CD4-positive, alpha-beta T cell (primary cell): ENCODE results near the gene MON2. TPM values are rescaled to one million over a fixed set of nuclear protein-coding genes. Genes with fewer than 3 reads are reported as not detected.
"Not testable (repeated sequence)": the region's sequence is repeated elsewhere in the genome, so short reads cannot be mapped to it uniquely, and the experiment has no call there.

Experiments
- ATAC-seq: fragments of 200-7000 bp; cut with Tn5 transposase; one replicate; pipeline ENCODE4 v1.10.0; 2022; ENCODE audit warnings: mild to moderate bottlenecking; ENCODE audit not compliant: poor library complexity
- CTCF ChIA-PET: fragments of 350-600 bp; sonication (Branson Sonifier 250); formaldehyde crosslinking; loops from one replicate; lab custom pipeline; 2021; ENCODE audit warnings: antibody characterized with exemption, inconsistent platforms; lab: Charles Lee
- POLR2A ChIA-PET: fragments of 350-600 bp; sonication (Branson Sonifier 250); formaldehyde crosslinking; loops from one replicate; lab custom pipeline; 2021; ENCODE audit warnings: antibody characterized with exemption, inconsistent platforms; lab: Charles Lee
- DNase-seq, 14 experiments: peaks; one replicate each; pipeline ENCODE4 v3.0.0-alpha.2; 2013 to 2020; ENCODE audit warnings: mixed read lengths in 2 of 14
- H3K27ac ChIP-seq, 2 donors: one replicate each; pipeline versions ENCODE4 v1.5.1 to v1.7.0; 2013; ENCODE audit warnings: low read length in 2 of 2, low read depth in 1 of 2, mild to moderate bottlenecking in 1 of 2
- H3K27me3 ChIP-seq, 2 experiments: 1 replicate in 1 of 2; 2 replicates in 1 of 2; pipeline versions ENCODE4 v1.6.1 to v1.7.0; 2013; ENCODE audit warnings: low read length in 2 of 2, control low read depth in 1 of 2, mild to moderate bottlenecking in 1 of 2, moderate library complexity in 1 of 2; ENCODE audit not compliant: insufficient read depth in 2 of 2, control insufficient read depth in 1 of 2
- H3K36me3 ChIP-seq: one replicate; pipeline ENCODE4 v1.6.1; 2013; ENCODE audit warnings: low read length, control low read depth; ENCODE audit not compliant: insufficient read depth
- H3K4me1 ChIP-seq: one replicate; pipeline ENCODE4 v1.6.1; 2013; ENCODE audit warnings: low read length, control low read depth; ENCODE audit not compliant: insufficient read depth
- H3K4me3 ChIP-seq: one replicate; pipeline ENCODE4 v1.5.1; 2013; ENCODE audit warnings: mild to moderate bottlenecking, low read length, moderate library complexity
- H3K9me3 ChIP-seq, 2 experiments: 1 replicate in 1 of 2; 2 replicates in 1 of 2; pipeline versions ENCODE4 v1.6.1 to v1.7.0; 2013; ENCODE audit warnings: low read length in 2 of 2, mild to moderate bottlenecking in 2 of 2, control low read depth in 1 of 2, moderate library complexity in 1 of 2; ENCODE audit not compliant: control insufficient read depth in 1 of 2, insufficient read depth in 1 of 2
- H3K27ac Mint-ChIP-seq: one replicate; pipeline ENCODE4 v1.8.0; 2020; ENCODE audit warnings: mixed read lengths
- H3K27me3 Mint-ChIP-seq: one replicate; pipeline ENCODE4 v1.8.0; 2021; ENCODE audit warnings: mixed read lengths
- H3K36me3 Mint-ChIP-seq: one replicate; pipeline ENCODE4 v1.8.0; 2021; ENCODE audit warnings: low read depth, mixed read lengths
- H3K4me1 Mint-ChIP-seq: one replicate; pipeline ENCODE4 v1.8.0; 2021; ENCODE audit warnings: low read depth, mixed read lengths
- H3K4me3 Mint-ChIP-seq: one replicate; pipeline ENCODE4 v1.8.0; 2020; ENCODE audit warnings: mild to moderate bottlenecking, mixed read lengths
- H3K9me3 Mint-ChIP-seq: one replicate; pipeline ENCODE4 v1.8.0; 2020; ENCODE audit warnings: mixed read lengths
- intact Hi-C, 2 experiments: fragments of 100-400 bp; cut with DNase I in 1 of 2; cut with micrococcal nuclease in 1 of 2; formaldehyde crosslinking; loops; one replicate each; pipeline versions ENCODE4 v1.15.1 to v1.9.0; 2023 to 2025; cut with DNase I, micrococcal nuclease
- total RNA-seq, 174 experiments: library from RNA in 2 of 174; stranded (reverse) in 2 of 174; gene quantifications; one replicate each; pipeline ENCODE4 v1.2.3 and lab custom pipeline; 2021 to 2026
- TF ChIP-seq, protein P1 (sequence below): fragments of 200-600 bp; IDR thresholded peaks from one replicate; pipeline ENCODE4 v1.8.0; 2022; ENCODE audit warnings: antibody characterized with exemption, mild to moderate bottlenecking

The MON2 gene
- total RNA-seq, 2 experiments from 2014 or later: 51.8 to 52.6 TPM

DNA sequence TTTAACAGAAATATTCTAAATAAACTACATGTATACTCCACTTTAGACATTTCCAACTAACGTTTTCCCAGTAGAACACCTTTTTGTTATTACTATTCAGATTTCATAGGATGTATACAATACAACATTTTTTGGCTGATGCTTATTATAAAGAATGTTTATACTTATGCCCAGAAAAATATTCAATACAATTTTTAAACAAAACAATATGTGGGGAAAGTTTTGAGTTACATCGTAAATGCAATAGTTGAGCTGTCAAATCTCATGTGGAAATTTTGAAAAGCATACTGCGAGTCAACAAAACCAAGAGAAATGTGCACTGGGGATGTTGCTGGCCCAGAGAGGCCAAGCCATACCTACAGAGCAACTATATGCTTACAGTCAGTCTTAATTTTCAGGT is 18.2 kb upstream of the MON2 start:
- Histone ChIP-seq H3K36me3 (no peaks in the 10 kb centered on the region), H3K4me3 (no peak overlapping the region), H3K27me3 (no peaks in the 10 kb centered on the region), H3K9me3 (peaks cover 8 to 23% of the 10 kb centered on the region in 2 experiments), H3K4me1 (no peaks in the 10 kb centered on the region), H3K27ac (no peak overlapping the region)
- CTCF ChIA-PET: no interaction called here
- ATAC-seq (no peak), DNase-seq (no peak)
- Mint-ChIP-seq H3K4me3 (no peak overlapping the region), H3K27me3 (no peaks in the 10 kb centered on the region), H3K27ac (no peak overlapping the region), H3K4me1 (no peaks in the 10 kb centered on the region), H3K9me3 (peaks cover 6% of the 10 kb centered on the region), H3K36me3 (peaks cover 4% of the 10 kb centered on the region)
- TF ChIP-seq, protein P1, sequence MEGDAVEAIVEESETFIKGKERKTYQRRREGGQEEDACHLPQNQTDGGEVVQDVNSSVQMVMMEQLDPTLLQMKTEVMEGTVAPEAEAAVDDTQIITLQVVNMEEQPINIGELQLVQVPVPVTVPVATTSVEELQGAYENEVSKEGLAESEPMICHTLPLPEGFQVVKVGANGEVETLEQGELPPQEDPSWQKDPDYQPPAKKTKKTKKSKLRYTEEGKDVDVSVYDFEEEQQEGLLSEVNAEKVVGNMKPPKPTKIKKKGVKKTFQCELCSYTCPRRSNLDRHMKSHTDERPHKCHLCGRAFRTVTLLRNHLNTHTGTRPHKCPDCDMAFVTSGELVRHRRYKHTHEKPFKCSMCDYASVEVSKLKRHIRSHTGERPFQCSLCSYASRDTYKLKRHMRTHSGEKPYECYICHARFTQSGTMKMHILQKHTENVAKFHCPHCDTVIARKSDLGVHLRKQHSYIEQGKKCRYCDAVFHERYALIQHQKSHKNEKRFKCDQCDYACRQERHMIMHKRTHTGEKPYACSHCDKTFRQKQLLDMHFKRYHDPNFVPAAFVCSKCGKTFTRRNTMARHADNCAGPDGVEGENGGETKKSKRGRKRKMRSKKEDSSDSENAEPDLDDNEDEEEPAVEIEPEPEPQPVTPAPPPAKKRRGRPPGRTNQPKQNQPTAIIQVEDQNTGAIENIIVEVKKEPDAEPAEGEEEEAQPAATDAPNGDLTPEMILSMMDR: no peak
- POLR2A ChIA-PET: interaction anchor here (1.4 kb wide), 1 partner anchor 18 kb away, joined by 6 read pairs; the partner anchor contains the start of gene MON2
- intact Hi-C loops: no loop called here

- H3K27ac Mint-ChIP-seq, H3K4me3 Mint-ChIP-seq, H3K27me3 ChIP-seq, H3K9me3 Mint-ChIP-seq, H3K27ac ChIP-seq, H3K27me3 Mint-ChIP-seq, DNase-seq, H3K4me1 Mint-ChIP-seq, H3K4me3 ChIP-seq, H3K36me3 ChIP-seq, H3K9me3 ChIP-seq, ATAC-seq, intact Hi-C loops, CTCF ChIA-PET, H3K4me1 ChIP-seq, H3K36me3 Mint-ChIP-seq, POLR2A ChIA-PET: not testable (repeated sequence)
Observed at GRCh38 chr12:62455429-62455828, 11.2 kb upstream of the MON2 start.

DNA sequence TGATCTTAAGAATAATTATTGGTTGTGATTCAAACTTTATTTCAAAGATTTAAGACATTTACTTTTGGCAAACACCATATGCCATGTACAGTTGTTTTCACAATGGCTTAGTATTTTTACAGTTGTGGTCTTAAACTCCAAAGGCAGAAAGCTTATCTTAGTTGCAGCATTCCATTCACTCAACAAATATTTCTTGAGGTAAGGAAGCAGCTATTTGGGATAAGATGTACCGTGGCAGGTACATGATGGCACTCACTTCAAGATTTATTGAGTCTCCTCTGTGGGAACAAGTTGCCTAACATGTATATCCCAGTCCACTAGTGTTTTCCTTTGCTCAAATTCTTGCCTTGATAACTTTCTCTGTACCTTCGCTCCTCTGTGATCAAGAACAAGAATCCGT is 8.0 kb upstream of the MON2 start:
- no peaks in the 10 kb centered on the region for H3K9me3 Mint-ChIP-seq
- no peak for DNase-seq
- peaks cover 4% of the 10 kb centered on the region for H3K27me3 Mint-ChIP-seq
- H3K27ac ChIP-seq: no peak overlapping the region
- H3K4me3 ChIP-seq: no peak overlapping the region
- intact Hi-C loops: no loop called here
- H3K4me1 Mint-ChIP-seq: no peaks in the 10 kb centered on the region
- TF ChIP-seq, protein P1: no peak
- no peaks in the 10 kb centered on the region for H3K27me3 ChIP-seq
- no peak overlapping the region for H3K27ac Mint-ChIP-seq
- H3K4me1 ChIP-seq: no peaks in the 10 kb centered on the region
- ChIA-PET POLR2A (no interaction called here), CTCF (no interaction called here)
- no peak overlapping the region for H3K4me3 Mint-ChIP-seq
- no peak for ATAC-seq
- H3K36me3 Mint-ChIP-seq: no peaks in the 10 kb centered on the region
- no peaks in the 10 kb centered on the region for H3K36me3 ChIP-seq
- peaks cover 1 to 5% of the 10 kb centered on the region in 2 experiments for H3K9me3 ChIP-seq

- peaks cover 4% of the 10 kb centered on the region for H3K27me3 Mint-ChIP-seq
- H3K36me3 ChIP-seq: no peaks in the 10 kb centered on the region
- ATAC-seq: no peak
- ChIA-PET POLR2A (no interaction called here), CTCF (no interaction called here)
- intact Hi-C loops: loop anchor here in 1 of 2 experiments (10.0 kb wide), 2 partner anchors 65 to 195 kb away; partner anchors contain the start of gene USP15
- no peak overlapping the region for H3K27ac ChIP-seq
- peaks cover 4 to 9% of the 10 kb centered on the region in 2 experiments for H3K9me3 ChIP-seq
- TF ChIP-seq, protein P1: no peak
- no peak for DNase-seq
- H3K4me3 ChIP-seq: no peak overlapping the region
- no peaks in the 10 kb centered on the region for H3K27me3 ChIP-seq
- H3K9me3 Mint-ChIP-seq: no peaks in the 10 kb centered on the region
- no peak overlapping the region for H3K4me3 Mint-ChIP-seq
- H3K36me3 Mint-ChIP-seq: no peaks in the 10 kb centered on the region
- H3K27ac Mint-ChIP-seq: no peak overlapping the region
- no peaks in the 10 kb centered on the region for H3K4me1 Mint-ChIP-seq
- H3K4me1 ChIP-seq: no peaks in the 10 kb centered on the region
Observed at GRCh38 chr12:62459976-62460375, 6.7 kb upstream of the MON2 start.

DNA sequence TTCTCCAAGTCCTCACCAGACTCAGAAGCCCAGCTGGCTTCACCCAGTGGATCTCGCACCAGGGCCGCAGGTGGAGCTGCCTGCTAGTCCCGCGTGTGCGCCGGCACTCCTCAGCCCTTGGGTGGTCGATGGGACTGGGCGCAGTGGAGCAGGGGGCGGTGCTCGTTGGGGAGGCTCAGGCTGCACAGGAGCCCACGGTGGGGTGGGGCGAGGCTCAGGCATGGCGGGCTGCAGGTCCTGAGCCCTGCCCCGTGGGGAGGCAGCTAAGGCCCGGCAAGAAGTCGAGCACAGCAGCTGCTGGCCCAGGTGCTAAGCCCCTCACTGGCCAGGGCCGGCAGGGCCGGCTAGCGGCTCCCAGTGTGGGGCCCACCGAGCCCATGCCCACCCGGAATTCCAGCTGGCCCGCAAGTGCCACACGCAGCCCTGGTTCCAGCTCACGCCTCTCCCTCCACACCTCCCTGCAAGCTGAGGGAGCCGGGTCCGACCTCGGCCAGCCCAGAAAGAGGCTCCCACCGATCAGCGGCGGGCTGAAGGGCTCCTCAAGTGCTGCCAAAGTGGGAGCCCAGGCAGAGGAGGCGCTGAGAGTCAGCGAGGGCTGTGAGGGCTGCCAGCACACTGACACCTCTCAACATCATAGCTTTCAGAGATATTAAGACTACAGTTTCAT is 5.3 kb upstream of the MON2 start:
- H3K27ac Mint-ChIP-seq: not testable (repeated sequence)
- intact Hi-C loops: loop anchor here in 1 of 2 experiments (10.0 kb wide), 2 partner anchors 63 to 197 kb away; partner anchors contain the start of gene USP15

More for the DNA sequence above, 5.3 kb upstream of the MON2 start:
- H3K27me3 ChIP-seq, H3K27me3 Mint-ChIP-seq, POLR2A ChIA-PET, ATAC-seq, H3K27ac ChIP-seq, H3K36me3 Mint-ChIP-seq, H3K36me3 ChIP-seq, H3K4me3 ChIP-seq, H3K4me1 ChIP-seq, H3K4me3 Mint-ChIP-seq, DNase-seq, H3K9me3 Mint-ChIP-seq, H3K9me3 ChIP-seq: not testable (repeated sequence)
- H3K4me1 Mint-ChIP-seq: peaks cover 11% of the 10 kb centered on the region
- CTCF ChIA-PET: interaction anchor here (1.0 kb wide), 1 partner anchor 23 kb away, joined by 3 read pairs; no protein-coding TSS in a partner anchor
